Endothelial cell of umbilical vein (primary cell): Measurements from ENCODE around the gene SVOP. TPM values are rescaled to one million over a fixed set of nuclear protein-coding genes. Genes with fewer than 3 reads are reported as not detected.
A peak's percentile ranks its signal among the peaks of the same experiment; 100 is the strongest.

ENCODE experiments used
- BruUV-seq: library from RNA; stranded (reverse); fragments of 400-500 nt; replicated peaks from 2 replicates; lab custom pipeline; 2021; lab: Mats Ljungman, UMichigan
- CTCF ChIA-PET: fragments of 300-600, 350-600 bp; sonication (Branson Sonifier 250); formaldehyde crosslinking; loops from one replicate; lab custom pipeline; 2021; ENCODE audit warnings: antibody characterized with exemption, inconsistent platforms; lab: Charles Lee
- POLR2A ChIA-PET: fragments of 300-600, 350-600 bp; sonication (Branson Sonifier 250); formaldehyde crosslinking; loops from one replicate; lab custom pipeline; 2021; ENCODE audit warnings: antibody characterized with exemption, inconsistent platforms; lab: Charles Lee
- DNase-seq: peaks from one replicate; pipeline ENCODE4 v3.0.0-alpha.2; 2011; ENCODE audit warnings: low read depth, low spot score
- FAIRE-seq: peaks from 2 replicates; lab custom pipeline; 2011; peaks lifted over from hg19 to GRCh38; lab: Jason Lieb, UNC
- H2AFZ ChIP-seq: 2 replicates; pipeline ENCODE4 v1.6.0; 2012; ENCODE audit warnings: low read depth, low read length, control low read depth, inconsistent platforms
- H3K27ac ChIP-seq: 2 replicates; pipeline ENCODE4 v1.5.1; 2011; ENCODE audit warnings: low read depth, mild to moderate bottlenecking, control low read depth, low read length, moderate library complexity; ENCODE audit not compliant: insufficient read depth
- H3K27me3 ChIP-seq, 2 experiments: 2 replicates each; pipeline versions ENCODE4 v1.6.0 to v1.6.1; 2011; ENCODE audit warnings: low read length in 2 of 2, mixed read lengths in 1 of 2; ENCODE audit not compliant: control insufficient read depth in 2 of 2, insufficient read depth in 2 of 2
- H3K36me3 ChIP-seq, 2 experiments: 2 replicates in 1 of 2; 3 replicates in 1 of 2; pipeline ENCODE4 v1.5.1; 2011; ENCODE audit warnings: low read length in 2 of 2, mild to moderate bottlenecking in 1 of 2, moderate library complexity in 1 of 2; ENCODE audit not compliant: control insufficient read depth in 2 of 2, insufficient read depth in 2 of 2; ENCODE audit errors: extremely low read depth in 1 of 2
- H3K4me1 ChIP-seq: 3 replicates; pipeline ENCODE4 v1.5.1; 2011; ENCODE audit warnings: mild to moderate bottlenecking, low read length; ENCODE audit not compliant: control insufficient read depth, insufficient read depth; ENCODE audit errors: extremely low read depth
- H3K4me2 ChIP-seq: 2 replicates; pipeline ENCODE4 v1.6.1; 2011; ENCODE audit warnings: low read length, control low read depth, mixed read lengths; ENCODE audit not compliant: insufficient read depth
- H3K4me3 ChIP-seq, 3 experiments: fragments of 200-600 bp in 1 of 3; sonication (generic), shearing (Covaris generic) in 1 of 3; replicated peaks in 1 of 3; 2 replicates each; pipeline ENCODE4 v1.5.1; 2011 to 2016; ENCODE audit warnings: control low read depth in 3 of 3, low read length in 3 of 3, mild to moderate bottlenecking in 2 of 3, inconsistent platforms in 1 of 3, low read depth in 1 of 3, moderate library complexity in 1 of 3; ENCODE audit not compliant: insufficient read depth in 1 of 3
- H3K79me2 ChIP-seq: 2 replicates; pipeline ENCODE4 v1.6.0; 2012; ENCODE audit warnings: low read length, inconsistent platforms; ENCODE audit not compliant: control insufficient read depth, insufficient read depth
- H3K9ac ChIP-seq: replicated peaks from 2 replicates; pipeline ENCODE3; 2011; ENCODE audit warnings: low read length, control low read depth; ENCODE audit not compliant: insufficient read depth; ENCODE audit errors: extremely low read depth
- H3K9me1 ChIP-seq: replicated peaks from 3 replicates; pipeline ENCODE4 v1.6.0; 2011; ENCODE audit warnings: mild to moderate bottlenecking, low read length; ENCODE audit not compliant: control insufficient read depth, insufficient read depth; ENCODE audit errors: extremely low read depth
- H3K9me3 ChIP-seq: replicated peaks from 2 replicates; pipeline ENCODE4 v1.5.1; 2012; ENCODE audit warnings: low read length, inconsistent platforms; ENCODE audit not compliant: control insufficient read depth, insufficient read depth
- H4K20me1 ChIP-seq: replicated peaks from 2 replicates; pipeline ENCODE3; 2011; ENCODE audit warnings: mild to moderate bottlenecking, low read length; ENCODE audit not compliant: control insufficient read depth, insufficient read depth; ENCODE audit errors: extremely low read depth
- JUN ChIP-seq: IDR thresholded peaks from 2 replicates; pipeline ENCODE4 v1.6.1; 2011; ENCODE audit warnings: borderline replicate concordance, low read depth; ENCODE audit not compliant: insufficient read length, insufficient read depth
- MYC ChIP-seq: IDR thresholded peaks from one replicate; pipeline ENCODE4 v1.6.1; 2011; ENCODE audit warnings: mild to moderate bottlenecking, low read depth, low read length
- dilution Hi-C: fragments of 300-500 bp; cut with MboI; formaldehyde crosslinking; loops from one replicate; pipeline ENCODE4 v1.15.0; 2019; ENCODE audit warnings: low sequenced_read_pairs; ENCODE audit not compliant: extremely low pct_ligation_motif_present
- intact Hi-C: fragments of 100-400 bp; cut with micrococcal nuclease; formaldehyde crosslinking; loops from one replicate; pipeline ENCODE4 v1.10.0; 2022
- polyA plus RNA-seq, 4 experiments: library from polyadenylated mRNA; depleted of rRNA in 3 of 4; stranded (reverse) in 3 of 4; unstranded in 1 of 4; fragments of >200 nt; gene quantifications; 2 replicates each; pipeline versions ENCODE4 v1.2.1 to v1.2.3, GENCODE V29; 2011 to 2012; ENCODE audit warnings: missing spikeins in 1 of 4
- total RNA-seq: library from RNA; stranded (reverse); gene quantifications from 2 replicates; pipeline ENCODE4 v1.2.3, GENCODE V29; 2021
- TF ChIP-seq, protein P1 (sequence below), 2 donors: IDR thresholded peaks; 1 replicate in 1 of 2; 2 replicates in 1 of 2; pipeline ENCODE4 v1.5.1; 2011; ENCODE audit warnings: low read length in 2 of 2, mild to moderate bottlenecking in 2 of 2, moderate library complexity in 2 of 2, control low read depth in 1 of 2, inconsistent platforms in 1 of 2, low read depth in 1 of 2; ENCODE audit not compliant: insufficient read depth in 1 of 2; ENCODE audit errors: extremely low read depth in 1 of 2

The SVOP gene
- total and polyA plus RNA-seq, 2 donors (not counting 3 experiments of a cell fraction or from before 2014, with no cell fraction given), result not detected

DNA sequence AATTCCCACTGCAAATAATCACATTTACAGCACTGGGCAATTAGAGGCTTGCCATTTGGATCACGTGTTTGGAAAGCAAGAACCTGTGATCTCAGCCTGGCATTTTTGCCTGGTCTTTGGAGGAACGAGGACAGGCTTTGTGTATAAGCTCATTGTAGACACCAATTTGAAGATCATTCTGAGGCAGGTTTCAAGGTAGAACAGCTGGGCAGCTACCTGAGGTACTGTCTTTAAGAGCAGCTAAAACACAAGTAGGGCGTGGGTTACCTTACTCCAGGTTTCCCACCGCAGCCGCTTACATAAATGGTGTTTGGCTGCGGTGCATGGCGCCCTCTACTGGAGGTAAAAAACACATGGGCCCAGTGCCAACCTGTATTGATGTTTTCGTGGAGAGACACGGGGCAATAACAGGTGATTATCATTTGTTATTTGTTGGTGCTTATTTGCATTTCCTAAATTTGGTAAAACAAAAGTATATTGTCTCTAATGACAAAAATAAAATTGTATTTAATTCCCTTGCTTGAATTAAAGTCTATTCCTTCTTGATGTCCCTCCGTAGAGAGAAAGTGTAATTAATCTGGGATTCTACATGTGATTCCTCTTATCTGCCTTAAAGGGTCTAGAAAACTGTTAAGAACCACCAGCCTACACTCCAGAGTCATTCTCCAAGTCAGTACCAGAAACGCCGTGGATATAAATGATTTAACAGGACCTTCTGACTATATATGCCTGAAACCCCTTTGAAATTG is 69.7 kb downstream of the SVOP start:
- Histone ChIP-seq H4K20me1 (no peaks in the 10 kb centered on the region), H3K9ac (no peak overlapping the region), H3K36me3 (no peaks in the 10 kb centered on the region), H3K4me3 (no peak overlapping the region), H3K4me2 (peak overlapping the region; percentile 10), H3K9me3 (no peaks in the 10 kb centered on the region), H3K27me3 (no peaks in the 10 kb centered on the region), H3K9me1 (no peaks in the 10 kb centered on the region), H3K4me1 (no peaks in the 10 kb centered on the region), H3K27ac (no peak overlapping the region), H2AFZ (peak overlapping the region; percentile 30), H3K79me2 (no peaks in the 10 kb centered on the region)
- BruUV-seq, result no TSS peak
- TF ChIP-seq, protein P1, sequence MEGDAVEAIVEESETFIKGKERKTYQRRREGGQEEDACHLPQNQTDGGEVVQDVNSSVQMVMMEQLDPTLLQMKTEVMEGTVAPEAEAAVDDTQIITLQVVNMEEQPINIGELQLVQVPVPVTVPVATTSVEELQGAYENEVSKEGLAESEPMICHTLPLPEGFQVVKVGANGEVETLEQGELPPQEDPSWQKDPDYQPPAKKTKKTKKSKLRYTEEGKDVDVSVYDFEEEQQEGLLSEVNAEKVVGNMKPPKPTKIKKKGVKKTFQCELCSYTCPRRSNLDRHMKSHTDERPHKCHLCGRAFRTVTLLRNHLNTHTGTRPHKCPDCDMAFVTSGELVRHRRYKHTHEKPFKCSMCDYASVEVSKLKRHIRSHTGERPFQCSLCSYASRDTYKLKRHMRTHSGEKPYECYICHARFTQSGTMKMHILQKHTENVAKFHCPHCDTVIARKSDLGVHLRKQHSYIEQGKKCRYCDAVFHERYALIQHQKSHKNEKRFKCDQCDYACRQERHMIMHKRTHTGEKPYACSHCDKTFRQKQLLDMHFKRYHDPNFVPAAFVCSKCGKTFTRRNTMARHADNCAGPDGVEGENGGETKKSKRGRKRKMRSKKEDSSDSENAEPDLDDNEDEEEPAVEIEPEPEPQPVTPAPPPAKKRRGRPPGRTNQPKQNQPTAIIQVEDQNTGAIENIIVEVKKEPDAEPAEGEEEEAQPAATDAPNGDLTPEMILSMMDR (IDR thresholded peaks at IDR 0.05; ENCODE audit: extremely low read depth in 1 of 2, insufficient read depth in 1 of 2, low read depth in 1 of 2, low read length in 2 of 2), result peak; percentile 74 to 80
- TF ChIP-seq JUN, result no peak
- dilution Hi-C loops, result no loop called here
- intact Hi-C loops, result loop anchor here (1.0 to 5.0 kb wide), 7 partner anchors 67 to 388 kb away; partner anchors contain the start of gene ALKBH2
- peak; percentile 80 for DNase-seq
- peak; percentile 92 for FAIRE-seq
- ChIA-PET POLR2A (no interaction called here), CTCF (interaction anchor here (0.6 to 2.1 kb wide), 46 partner anchors 9 to 392 kb away, joined by 3 to 45 read pairs (median 4); partner anchors contain the start of genes ISCU, SART3 and SSH1)

DNA sequence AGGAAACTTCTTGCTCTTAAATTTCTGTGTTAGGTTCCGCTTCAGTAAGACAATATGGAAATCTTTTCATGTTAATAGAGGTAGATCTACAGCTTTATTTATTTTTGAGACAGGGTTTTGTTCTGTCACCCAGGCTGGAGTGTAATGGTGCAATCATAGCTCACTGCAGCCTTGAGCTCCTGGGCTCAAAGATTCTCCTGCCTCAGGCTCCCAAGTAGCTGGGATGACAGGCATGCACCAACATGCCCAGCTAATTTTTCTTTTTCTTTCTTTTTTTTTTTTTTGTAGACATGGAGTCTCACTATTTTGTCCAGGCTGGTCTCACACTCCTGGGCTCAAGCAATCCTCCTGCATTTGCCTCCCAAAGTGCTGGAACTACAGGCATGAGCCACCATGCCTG is 70.9 kb downstream of the SVOP start:
- no peaks in the 10 kb centered on the region for H3K9me3 ChIP-seq
- no peak overlapping the region for H3K4me3 ChIP-seq
- ChIA-PET POLR2A (no interaction called here), CTCF (interaction anchor here (1.1 to 2.1 kb wide), 15 partner anchors 11 to 389 kb away, joined by 3 to 45 read pairs (median 9); partner anchors contain the start of genes SART3 and SSH1)
- no peaks in the 10 kb centered on the region for H3K4me1 ChIP-seq
- H3K27ac ChIP-seq, result no peak overlapping the region
- no peak for TF ChIP-seq MYC
- TF ChIP-seq, protein P1 (IDR thresholded peaks at IDR 0.05; ENCODE audit: extremely low read depth in 1 of 2, insufficient read depth in 1 of 2, low read depth in 1 of 2, low read length in 2 of 2), result no peak
- H2AFZ ChIP-seq, result no peak overlapping the region
- H3K27me3 ChIP-seq, result no peaks in the 10 kb centered on the region
- H4K20me1 ChIP-seq, result no peaks in the 10 kb centered on the region
- H3K4me2 ChIP-seq, result no peak overlapping the region
- dilution Hi-C loops (no loop called here), intact Hi-C loops (loop anchor here (5.0 kb wide), 1 partner anchor 128 kb away; no protein-coding TSS in a partner anchor)
- FAIRE-seq (no peak), DNase-seq (no peak)
- no peaks in the 10 kb centered on the region for H3K9me1 ChIP-seq
- H3K36me3 ChIP-seq, result no peaks in the 10 kb centered on the region
- no TSS peak for BruUV-seq
- H3K79me2 ChIP-seq, result no peaks in the 10 kb centered on the region
- no peak overlapping the region for H3K9ac ChIP-seq
